Cortex of kidney (tissue), 1 donor: Measurements from ENCODE around the gene SLC12A7.

Experiments
- DNase-seq: peaks from one replicate; lab custom pipeline; 2025; lab: John Stamatoyannopoulos, UW

Gene SLC12A7

GRCh38 chr5:1019001-1019905 is 92.6 kb downstream of the SLC12A7 start:
- no peak for DNase-seq

DNA sequence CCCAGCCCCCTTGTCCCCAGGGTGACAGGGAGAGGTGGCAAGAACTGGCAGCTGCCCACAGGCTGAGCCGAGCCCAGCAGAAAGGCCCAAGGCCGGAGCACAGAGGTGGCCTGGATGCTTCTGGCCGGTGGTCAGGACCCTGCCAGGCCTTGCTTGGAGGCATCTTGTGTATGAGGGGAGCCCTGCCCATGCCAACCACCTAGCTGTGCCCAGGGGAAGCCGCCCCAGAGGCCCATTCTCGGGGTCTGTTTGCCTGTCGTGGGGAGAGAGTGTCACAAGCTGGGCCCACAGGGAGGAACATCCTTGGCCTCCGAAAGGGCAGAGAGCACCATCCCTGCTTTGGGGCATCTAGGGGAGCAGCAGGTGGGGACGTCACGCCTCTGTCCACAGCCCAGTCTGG is 93.3 kb downstream of the SLC12A7 start:
- DNase-seq: no peak

DNA sequence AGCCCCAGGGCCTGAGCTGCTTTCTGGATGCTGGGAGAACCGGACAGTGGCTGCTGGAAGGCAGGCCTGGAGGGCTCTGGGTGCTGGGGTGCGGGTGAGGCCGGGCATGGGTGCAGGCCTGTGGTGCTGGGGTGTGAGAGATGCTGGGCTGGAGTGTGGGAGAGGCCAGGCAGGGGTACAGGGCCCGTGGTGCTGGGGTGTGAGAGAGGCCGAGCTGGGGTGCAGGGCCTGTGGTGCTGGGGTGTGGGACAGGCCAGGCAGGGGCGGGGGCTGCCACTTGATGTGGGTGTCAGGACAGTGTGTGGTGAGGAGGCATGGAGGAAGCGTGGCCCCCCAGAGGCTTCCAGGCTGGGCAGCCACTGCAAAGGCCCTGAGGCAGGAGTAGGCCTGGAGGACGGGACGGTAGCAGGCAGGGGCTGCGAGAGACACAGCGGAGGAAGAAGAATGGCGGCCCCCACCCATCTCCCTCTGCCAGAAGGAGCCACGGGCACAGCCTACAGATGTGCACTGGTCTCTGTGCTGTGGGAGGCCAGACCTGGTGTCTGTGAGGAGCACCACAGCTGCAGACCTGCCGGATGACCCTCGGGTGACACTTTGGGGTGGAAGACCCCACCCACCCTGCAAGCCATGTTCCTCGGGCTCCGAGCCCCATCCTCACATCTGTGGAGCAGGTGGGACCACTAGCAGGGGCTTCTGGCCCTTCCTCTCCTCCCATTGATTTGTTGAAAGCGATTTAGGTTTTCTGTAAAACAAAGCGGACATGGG is 94.0 kb downstream of the SLC12A7 start:
- no peak for DNase-seq

DNA sequence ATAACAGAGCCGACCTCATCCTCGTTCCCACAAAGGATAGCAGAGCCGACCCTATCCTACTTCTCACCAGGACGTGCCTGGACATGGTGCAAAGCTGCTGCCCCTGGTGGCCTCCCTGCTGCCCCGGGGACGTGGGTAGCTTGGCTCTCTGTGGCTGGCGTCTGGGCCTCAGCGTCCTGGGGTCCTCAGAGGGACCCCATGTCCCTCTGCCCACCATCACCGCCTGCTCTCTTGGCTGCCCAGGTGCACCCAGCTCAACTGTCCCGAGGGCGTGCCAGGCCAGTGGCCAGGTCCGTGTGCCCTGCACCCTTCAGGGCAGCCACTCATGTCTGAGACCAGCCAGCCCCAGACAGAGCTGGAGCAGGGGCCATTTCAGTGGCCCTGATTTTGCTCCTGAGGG is 94.8 kb downstream of the SLC12A7 start:
- DNase-seq: no peak

- no peak for DNase-seq
Observed at GRCh38 chr5:1016476-1016875, 95.4 kb downstream of the SLC12A7 start.

DNA sequence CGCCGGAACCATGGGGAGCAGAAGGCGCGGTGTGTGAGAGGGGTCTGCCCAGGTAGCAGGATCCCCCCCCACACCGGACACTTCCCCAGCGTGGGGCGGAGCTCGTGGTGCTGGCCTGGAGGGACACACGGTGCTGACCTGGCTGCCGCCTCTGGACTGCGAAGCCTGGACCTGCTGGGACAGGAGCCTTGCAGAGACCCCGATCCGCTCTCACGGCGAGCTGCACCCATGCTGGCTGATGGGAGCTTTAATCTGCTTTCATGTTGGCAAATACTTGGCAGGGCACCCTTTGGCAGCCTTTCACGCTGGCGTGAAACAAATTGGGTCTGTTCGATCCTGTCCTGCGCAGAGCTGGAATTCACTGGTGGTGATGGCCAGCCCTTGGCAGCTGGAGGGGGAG is 95.8 kb downstream of the SLC12A7 start:
- DNase-seq: no peak

DNA sequence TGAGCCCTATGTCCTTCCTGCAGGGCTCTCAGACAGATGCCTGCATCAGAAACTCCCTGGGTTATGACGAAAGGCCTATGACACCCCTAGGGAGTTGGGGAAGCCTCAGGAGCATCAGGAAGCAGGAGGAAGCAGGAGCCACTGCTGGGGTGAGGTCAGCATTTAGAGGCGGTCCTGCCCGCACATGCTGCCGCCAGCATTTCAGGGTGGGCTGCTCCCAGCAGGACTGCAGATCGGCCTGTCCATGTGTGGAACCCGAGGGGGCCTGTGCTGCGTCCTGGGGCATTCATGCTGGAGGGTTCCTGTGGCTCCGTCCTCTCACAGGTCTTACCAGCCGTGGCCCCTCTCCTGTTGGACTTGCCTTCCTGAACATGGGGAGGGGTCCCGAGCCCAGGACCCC is 96.4 kb downstream of the SLC12A7 start:
- no peak for DNase-seq

DNA sequence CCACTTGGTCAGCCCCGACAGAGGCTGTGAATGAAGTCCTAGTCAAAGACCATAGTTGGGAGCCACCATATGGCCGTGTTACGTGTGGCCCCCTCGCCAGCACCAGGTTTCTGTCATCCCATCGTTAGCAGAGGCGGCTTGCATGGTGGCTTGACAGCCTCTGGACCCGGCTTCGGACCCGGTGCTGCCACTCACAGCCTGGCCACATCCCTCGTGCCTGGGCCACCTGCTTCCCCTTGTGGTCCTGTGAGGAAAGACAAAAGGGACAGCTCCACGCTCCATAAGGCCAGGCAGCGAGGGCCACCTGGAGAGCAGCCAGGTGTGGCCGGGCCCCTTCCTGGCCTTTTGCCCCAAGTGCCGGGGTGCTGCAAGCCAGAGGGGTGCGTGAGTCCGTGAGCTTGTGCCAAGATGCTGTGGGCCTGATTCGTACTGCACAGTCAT is 97.1 kb downstream of the SLC12A7 start:
- no peak for DNase-seq

DNA sequence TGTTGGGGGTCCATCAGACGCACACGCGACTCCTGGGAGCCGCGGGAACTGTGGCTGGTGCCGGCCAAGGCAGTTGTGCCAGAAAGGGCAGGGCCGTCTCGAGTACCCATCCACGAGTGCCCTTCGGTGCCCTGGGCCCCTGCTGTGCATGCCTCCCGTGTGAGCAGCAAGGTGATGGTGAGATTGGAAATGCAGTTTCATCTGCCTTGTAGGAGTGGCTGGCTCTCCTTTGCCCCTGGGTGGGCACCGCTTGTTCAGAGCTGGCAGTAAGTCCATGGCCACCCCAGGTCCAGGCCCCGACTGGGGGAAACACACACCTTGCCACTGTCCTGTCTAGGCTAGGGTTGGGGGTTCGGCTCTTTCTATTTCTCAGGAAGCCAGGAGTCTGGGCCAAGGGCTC is 97.5 kb downstream of the SLC12A7 start:
- no peak for DNase-seq

DNA sequence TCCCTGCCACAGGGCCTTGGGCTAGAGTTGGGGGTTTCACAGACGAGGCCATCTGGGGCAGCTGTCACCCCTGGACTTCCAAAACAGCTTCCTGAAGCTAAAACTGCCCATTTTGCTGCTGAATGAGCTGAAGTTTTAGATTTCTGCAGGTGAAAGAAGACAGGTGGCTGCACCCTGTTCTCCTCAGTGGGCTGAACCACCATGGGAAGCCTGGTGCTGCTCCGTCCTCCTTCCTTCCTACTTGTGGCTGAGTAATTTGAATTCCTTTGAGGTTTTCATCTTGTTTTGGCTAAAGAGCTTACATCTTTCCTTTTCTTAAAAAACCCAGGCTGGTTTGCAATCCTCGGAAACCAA is 97.9 kb downstream of the SLC12A7 start:
- DNase-seq: no peak

- DNase-seq: no peak
Observed at GRCh38 chr5:1013238-1013947, 98.5 kb downstream of the SLC12A7 start.

DNA sequence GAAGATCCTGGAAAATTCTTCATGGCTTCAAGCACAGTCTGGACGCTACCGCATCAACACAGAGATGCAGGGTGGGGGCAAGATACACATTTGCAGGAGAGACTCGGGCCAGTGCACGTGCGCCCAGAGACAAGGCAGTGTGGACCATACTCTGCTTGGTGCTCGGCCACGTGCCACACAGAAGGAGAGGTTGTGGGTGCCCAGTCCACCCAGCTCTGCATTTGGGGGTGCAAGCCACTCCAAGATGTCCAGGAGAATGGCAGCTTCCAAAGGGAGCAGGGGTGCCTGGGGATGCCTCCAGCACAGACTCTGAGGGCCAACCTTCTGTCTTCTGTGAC is 99.0 kb downstream of the SLC12A7 start:
- DNase-seq: no peak

- no peak for DNase-seq
Observed at GRCh38 chr5:1012313-1012841, 99.5 kb downstream of the SLC12A7 start.

DNA sequence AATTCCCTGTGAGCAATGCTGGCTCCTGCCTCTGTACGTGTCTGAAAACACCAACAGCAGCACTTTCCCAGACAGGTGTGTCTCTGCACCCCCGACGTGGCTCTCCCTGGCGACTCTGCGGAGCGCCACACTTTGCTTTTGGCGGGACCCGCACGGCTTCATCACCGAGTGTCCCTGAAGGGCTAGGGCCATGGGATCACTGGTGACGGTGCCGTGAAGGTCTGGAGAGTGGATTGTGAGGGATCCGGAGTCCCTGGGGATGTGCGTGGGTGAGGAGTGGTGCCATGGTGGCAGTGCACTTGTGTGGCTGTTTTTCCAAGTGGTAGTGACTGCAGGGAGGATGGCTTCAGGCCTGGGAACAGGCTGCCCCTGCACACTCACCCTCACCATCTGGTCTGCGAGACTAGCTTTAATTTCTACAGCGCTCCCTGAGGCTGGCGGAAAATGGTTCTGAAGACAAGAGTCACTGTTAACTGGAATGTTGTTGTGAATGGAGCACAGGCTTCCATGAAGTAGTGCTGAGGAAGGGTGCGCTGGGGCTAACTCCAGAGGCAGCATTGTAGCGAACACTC is 100.0 kb downstream of the SLC12A7 start:
- no peak for DNase-seq

- DNase-seq: no peak
Observed at GRCh38 chr5:1011226-1011631, 100.6 kb downstream of the SLC12A7 start.

DNA sequence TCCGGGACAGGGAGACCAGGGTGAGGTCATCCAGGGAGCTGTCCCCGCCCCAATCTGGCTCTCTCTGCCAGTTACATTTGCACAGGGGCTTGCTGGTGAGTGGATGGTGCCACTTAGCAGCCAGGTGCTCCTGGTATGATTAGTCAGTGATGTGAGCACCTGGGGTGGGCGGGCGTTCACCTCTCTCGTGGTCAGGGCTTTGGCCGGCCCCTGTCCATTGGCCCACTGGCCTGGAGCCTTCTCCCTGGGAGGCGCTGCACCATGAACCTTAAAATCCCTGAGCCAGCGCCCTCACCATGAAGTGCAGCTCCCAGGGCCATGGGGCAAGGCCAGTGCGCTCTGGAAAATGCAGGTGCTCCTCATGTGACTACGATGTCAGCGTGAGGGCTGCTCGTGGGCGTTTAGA is 101.2 kb downstream of the SLC12A7 start:
- DNase-seq: no peak

DNA sequence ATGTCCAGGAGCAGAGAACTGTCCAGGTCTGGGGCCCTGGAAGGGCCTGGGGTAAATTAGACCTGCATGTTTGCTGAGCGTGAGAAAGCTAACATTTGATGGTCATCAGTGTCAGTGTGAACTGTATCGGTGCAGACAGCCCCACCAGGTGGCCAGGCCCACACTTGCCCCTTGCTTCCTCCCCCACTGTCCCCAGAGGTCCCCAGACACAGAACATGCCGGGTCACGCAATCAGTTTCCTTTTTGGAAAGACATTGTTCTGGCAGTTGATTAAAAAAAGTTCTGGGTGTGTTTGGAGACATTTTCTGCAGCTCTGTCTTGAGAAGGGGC is 101.7 kb downstream of the SLC12A7 start:
- no peak for DNase-seq

DNA sequence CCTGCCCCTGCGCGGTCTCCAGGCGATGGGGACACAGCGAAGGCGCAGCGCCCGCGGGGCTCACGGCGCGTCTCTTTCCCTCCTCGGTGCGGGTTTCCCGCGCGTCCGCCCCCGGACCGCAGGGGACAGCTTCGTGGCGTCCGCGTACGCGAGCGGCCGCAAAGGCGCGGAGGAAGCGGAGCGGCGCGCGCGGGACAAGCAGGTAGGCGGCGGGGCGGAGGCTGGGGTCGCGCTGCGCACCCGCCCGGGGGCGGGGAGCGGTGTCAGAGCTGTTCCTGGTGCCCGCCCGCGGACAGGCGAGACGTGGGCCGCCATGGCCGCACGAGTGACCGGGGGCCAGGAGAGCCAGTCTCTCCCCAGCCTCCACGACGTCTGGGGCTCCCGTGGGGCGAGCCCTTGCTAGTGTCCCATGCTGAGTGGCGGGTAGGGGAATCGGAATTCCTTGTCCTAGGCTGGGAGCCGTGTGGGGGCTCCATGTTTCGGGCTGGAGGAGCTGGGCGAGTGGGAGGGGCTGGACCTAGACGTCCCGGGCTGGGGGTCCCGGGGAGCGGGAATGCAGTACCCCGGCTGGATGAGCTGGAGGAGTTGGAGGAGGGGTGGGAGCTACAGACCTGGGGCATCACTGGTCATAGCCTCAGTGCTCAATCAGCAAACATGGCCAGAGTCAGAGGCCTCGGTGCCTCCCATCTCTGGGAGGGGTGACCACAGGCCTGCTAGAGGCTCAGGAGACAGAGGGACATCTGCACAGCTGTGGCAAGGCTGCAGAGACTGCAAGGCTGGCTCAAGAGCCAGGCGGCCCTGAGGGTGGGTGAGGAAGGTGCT is 102.3 kb downstream of the SLC12A7 start:
- DNase-seq: no peak

DNA sequence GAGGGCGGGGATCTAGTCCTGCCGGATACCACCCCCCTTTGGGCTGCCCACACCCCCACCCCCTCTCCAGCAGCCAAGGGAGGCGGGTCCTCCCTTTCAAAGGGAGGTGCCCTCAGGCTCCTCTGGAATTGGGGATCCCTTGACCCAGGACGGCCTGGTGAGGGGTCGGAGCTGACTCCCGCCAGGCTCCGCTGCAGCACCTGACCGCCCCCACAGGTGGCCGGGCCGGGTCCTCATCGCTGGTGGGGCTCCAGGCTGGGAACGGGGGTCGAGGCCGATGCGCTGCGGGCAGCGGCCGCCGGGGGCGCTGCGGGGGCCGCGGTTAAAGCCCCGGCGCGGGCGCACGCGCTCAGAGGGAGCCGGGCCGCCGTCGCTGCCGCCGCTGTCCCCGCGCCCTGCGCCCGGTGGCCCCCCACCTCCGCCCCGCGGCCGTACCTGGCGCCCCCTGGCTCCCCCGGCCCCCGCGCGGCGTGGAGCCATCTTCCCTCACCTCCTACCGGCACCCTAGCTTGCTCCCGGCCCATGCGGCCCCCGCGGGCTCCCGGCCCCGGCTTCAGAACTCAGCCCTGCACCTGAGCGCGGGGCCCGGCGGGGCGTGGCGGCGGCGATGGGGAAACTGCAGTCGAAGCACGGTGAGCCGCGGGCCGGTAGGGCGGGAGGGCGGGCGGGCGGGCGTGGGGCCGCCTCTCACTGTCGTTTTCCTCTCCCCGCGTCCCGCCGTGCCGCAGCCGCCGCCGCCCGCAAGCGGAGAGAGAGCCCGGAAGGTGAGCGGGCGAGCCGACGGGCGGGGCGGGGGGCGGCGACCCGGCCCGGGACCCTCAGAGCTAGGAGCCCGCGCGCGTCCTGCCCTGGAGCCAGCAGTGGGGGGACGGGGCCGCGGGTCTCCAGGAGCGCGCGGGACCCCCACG is 103.2 kb downstream of the SLC12A7 start, which contains the start of gene NKD2:
Gene NKD2, plus strand, starts transcription at position 352 of the 908 bp plus-strand sequence. Its CDS starts 256 bp downstream, at position 608.
- no peak for DNase-seq
